Iris pigment epithelial cell (primary cell): Measurements from ENCODE around the gene SLA2.
"Not testable (repeated sequence)": the region's sequence is repeated elsewhere in the genome, so short reads cannot be mapped to it uniquely, and the experiment has no call there.

Source experiments
- DNase-seq: peaks from one replicate; pipeline ENCODE4 v3.0.0-alpha.2; 2011; ENCODE audit warnings: low read depth

Gene SLA2, protein sequence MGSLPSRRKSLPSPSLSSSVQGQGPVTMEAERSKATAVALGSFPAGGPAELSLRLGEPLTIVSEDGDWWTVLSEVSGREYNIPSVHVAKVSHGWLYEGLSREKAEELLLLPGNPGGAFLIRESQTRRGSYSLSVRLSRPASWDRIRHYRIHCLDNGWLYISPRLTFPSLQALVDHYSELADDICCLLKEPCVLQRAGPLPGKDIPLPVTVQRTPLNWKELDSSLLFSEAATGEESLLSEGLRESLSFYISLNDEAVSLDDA

DNA sequence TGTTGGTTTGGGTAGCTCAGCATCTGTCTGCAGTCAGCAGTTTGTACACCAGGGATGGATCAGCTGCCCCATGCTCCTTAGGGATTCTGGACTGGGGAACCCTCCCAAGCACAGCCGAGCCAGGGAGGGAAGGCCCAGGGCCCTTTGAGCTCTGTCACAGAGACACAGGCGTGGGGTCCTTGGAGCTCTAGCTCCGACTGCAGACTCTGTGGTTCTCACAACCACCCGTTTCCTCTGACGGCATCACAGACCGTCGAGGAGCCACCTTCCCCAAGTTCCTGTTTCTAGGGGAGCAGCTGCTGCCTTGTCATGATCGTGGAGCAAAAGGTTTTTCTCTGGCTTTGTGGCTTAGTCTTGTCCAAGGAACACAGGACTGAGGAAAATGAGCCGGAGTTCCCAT is at the start of gene SLA2:
TSS of gene SLA2 (minus strand) at position 199 of the 400 bp plus-strand sequence. CDS start 4,861 bp downstream, outside the sequence.
- no peak for DNase-seq

DNA sequence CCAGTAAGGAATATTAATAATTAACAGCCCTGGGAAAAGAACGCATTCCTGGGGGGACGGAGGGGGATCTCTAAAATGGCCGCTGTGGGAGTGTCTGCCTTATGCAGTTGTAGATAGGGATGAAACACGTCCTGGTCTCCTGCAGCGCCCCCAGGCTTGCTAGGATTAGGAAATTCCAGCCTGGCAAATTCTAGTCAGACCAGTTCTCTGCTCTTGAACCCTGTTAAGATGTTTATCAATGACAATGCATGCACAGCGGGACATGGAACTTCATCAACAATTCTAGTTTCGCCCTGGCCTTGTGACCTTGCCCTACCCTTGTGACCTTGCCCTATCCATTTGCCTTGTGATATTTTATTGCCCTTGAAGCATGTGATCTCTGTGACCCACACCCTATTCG is 49.5 kb upstream of the SLA2 start:
- DNase-seq = not testable (repeated sequence)

DNA sequence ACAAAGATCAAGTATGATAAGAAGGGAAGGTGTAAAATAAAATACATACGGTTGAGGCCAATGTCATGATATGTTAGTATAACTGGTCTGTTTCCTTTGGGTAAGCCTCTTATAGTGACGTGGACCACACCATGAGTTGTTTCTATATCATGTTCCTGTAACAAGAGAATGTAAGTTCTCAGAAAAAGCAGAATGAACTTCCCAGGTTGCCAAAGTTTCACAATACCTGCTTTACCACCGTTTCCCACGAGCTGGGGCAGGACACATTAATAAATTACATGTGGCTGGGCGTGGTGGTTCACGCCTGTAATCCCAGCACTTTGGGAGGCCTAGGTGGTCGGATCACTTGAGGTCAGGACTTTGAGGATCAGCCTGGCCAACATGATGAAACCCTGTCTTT is 42.6 kb upstream of the SLA2 start:
- peak; percentile 4 for DNase-seq

DNA sequence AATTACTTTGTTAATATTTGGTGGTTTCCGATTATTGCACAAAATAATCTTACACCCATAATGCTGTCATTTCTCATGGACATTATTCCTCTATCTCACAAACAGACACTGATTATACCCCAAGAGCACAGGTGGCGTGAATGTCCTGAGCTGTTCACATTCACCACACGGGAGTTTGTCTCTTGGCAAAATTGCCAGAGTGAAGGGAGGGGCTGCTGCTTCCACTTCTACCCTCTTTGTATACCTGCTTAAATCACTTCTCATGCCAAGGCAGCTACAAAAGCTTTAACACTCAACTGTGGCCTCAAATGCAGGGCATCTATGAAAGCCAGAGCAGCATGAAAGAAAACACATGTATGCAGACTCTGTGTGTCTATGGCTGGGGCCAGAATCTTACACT is 41.9 kb upstream of the SLA2 start:
- DNase-seq = no peak

DNA sequence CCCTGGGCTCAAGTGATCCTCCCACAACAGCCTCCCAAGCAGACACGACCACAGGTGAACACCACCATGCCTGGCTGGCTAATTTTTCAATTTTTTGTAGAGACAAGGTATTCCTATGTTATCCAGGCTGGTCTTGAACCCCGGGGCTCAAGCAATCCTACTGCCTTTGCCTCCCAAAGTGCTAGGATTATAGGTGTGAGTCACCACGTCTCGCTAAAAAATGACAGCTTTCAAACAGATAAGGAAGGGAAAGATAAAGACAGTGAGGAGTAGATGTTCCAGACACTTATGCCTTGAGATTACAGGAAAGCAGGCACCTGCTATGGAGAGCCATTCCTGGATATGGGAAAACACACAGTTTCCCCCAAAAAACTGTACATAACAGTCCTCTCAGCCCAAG is 40.9 kb upstream of the SLA2 start:
- DNase-seq = no peak

DNA sequence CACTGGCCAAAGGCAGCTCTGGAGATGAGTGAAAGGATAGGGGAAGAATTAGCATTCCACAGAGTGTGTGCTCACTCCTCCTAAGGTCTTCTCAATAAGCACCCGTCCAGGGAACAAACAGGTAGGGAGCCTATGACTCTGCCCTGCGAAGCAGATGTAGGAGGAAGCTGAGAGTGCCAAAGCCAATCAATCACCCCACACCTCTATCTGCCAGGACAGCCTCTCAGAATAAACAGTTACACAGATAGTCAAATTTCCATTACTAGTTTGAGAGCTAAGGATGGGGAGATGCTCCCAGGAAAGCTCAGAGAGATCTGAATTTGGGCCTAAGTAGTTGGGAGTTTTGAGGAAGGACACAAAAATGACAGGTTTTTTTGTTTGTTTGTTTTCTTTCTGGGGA is 40.5 kb upstream of the SLA2 start:
- DNase-seq = no peak

DNA sequence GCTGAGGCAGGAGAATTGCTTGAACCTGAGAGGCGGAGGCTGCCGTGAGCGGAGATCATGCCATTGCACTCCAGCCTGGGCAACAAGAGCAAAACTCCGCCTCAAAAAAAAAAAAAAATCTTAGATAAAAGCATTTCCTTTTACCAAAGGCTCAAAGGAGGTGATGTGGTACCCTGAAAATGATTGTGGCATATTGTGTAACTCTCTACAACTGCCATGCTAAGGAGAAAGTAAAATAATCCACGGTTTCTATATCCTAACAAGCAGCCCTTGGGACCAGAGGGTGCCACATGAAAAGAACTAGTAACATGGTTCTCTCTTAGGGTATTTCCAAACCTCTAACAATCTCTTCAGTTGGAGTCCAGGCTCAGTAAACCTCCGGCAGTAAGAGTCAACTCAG is 38.8 kb upstream of the SLA2 start:
- DNase-seq = no peak

DNA sequence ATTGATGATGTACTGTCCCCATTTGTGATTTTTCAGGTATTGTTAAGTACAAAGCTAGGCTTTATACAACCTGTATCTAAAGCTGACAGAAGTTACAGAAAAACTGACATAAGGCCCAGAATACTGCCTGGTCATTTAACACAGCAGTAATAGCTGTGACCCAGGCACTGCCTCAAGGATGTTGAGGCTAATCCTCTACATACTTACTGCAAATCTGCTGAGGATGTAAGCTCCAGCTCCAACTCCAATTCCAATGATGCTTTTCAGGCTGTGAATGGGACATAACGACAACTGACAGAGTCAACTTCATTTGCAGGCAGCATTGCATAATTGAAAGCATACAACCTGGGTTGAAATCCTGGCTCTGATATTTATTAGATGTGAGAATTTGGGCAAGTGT is 36.3 kb upstream of the SLA2 start:
- no peak for DNase-seq

DNA sequence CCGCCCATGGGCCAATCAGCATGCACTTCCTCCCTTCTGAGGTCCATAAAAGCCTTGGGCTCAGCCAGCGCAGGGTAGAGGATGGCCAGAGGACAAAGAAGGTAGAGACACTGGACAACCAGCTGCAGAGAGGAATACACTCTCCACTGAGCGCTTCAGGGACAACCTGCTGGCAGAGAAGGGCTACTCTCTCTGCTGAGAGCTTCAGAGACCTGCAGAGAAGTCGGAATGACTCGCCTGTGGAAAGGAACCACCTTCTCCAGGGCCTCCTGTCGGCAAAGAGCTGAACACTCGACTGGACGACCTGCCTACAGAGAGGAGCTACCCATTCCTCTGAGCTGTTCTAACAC is 31.4 kb upstream of the SLA2 start:
- DNase-seq = no peak

DNA sequence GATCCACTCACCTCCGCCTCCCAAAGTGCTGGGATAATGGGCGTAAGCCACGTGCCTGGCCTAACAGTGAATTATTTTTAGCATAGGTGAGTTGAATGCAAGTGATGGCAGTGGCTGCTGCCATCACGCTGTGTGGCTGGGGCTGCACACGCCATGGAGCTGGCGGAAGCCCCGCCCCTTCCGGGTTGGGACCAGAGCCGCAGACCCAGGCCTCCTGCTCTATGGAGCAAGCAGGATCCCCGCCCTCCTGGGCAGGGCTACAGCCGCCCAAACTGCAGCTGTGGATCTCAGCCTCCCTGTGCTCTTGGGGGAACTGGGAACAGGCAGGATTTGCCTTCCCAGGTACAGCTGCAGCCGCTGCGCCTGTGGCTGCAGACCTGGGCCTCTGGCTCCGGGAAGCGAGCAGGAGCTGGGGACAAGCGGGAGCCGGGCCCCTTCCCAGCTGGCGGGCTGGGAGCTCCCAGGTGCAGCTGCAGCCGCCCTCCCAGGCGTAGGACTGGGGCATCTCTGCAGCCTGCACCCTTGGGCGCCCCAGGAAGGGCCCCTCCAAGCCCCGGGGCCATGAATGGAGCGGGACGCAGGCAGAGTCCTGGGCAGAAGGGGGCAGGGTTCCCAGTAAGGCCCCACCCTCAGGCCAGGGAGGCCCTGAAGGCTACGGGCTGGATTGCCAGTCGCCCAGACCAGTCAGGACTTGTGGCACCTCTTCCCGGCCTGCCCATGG is 30.9 kb upstream of the SLA2 start:
- no peak for DNase-seq

DNA sequence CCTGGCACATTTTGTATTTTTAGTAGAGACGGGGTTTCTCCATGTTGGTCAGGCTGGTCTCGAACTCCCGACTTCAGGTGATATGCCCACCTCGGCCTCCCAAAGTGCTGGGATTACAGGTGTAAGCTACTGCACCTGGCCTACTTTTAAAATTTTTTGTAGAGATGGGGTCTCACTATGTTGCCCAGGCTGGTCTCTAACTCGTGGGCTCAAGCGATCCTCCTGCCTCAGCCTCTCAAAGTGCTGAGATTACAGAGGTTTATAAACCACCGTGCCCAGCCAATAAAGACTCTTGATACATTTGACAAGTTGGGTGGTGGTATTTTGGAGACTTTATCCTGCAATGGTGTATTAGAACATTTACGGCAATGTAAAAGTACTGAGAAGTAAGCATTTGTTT is 29.5 kb upstream of the SLA2 start:
- not testable (repeated sequence) for DNase-seq

DNA sequence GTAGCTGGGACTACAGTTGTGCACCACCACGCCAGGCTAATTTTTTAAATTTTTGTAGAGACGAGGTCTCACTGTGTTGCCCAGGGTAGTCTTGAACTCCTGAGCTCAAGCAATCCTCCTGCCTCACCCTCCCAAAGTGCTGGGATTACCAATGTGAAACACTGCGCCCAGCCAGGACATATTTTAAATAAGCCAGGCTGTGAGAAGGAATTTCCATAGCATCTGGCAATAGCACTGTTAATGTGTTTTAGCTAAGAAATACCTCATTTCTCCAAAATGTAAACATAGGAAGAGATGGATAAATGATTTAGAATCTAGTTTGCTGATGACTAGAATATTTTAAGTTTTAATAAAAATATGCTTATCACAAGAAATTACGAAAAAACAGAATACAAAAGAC is 27.0 kb upstream of the SLA2 start:
- peak; percentile 44 for DNase-seq

DNA sequence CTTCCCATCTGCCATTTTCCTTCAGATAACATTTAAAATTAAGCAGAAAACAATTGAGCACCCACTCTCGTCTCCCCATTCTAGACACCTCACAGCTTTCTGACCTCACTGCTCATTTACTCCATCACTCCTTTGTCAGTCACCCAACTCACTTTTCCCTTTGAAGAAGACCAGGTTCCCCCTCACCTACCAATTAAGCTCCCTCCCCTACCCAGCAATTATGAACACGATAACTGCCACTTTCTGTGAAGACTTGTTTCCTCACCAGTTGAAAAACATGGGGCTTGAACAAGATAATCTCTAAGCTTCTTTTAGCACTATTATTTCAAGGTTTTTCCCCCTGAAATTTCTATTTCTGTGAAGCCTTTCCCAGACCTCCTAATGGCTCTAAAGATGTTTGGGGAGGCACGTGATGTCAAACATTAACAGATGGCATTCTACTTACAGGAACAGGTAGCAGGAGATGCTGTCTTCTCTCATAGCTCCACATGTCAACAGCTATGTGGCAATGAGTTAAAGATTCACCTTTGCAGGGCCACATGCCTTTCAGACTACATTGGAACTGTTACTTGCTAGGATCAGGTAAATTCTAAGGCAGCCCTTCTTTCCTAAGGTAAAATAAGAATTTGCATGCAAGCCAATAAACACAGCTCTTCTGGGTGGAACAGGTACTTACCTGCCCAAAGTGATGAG is 24.8 kb upstream of the SLA2 start:
- DNase-seq = no peak

DNA sequence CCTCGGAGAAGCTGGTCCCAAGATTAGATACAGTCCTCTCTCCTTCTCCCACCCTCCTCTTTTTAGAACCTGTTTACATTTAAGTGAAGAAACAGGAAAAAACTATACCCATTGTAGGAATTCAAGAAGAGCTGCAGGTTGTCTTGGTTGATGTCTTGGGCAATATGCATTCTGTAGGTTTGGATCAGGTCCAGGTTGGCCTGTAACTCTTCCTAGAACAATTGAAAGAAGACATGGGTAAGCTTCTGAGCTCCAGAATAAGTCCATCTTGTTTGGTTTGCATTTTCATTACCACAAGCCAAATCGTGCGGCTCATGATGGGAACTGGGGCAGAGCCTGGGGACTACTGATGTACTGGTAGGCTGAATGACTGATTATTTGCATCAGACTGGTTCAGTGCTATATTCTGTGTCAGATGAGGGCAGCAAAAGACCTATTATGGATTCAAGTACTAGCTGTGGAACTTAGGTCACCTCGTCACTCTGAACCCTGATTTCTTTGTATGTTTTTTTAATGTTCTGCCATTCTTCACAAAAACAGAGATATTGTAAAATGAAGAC is 20.3 kb upstream of the SLA2 start:
- DNase-seq = peak; percentile 32

DNA sequence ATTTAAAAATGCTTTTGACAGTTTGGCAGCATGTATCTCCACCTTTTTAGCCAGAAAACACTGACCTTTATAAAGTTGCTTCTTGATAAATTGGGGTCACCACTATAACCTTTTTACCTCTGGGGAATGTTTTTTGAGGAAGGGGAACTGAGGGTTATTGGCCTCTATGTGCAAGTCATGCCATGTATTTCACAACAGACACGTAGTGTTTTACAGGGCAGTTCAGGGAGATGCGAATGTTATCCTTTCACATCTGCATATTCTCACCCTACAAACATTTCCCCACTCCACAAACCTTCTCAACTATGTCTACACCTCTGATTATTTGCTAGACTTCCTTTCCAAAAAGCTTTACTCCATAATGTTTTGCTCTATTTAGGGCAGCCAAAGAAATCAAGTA is 17.0 kb upstream of the SLA2 start:
- DNase-seq = peak; percentile 28

DNA sequence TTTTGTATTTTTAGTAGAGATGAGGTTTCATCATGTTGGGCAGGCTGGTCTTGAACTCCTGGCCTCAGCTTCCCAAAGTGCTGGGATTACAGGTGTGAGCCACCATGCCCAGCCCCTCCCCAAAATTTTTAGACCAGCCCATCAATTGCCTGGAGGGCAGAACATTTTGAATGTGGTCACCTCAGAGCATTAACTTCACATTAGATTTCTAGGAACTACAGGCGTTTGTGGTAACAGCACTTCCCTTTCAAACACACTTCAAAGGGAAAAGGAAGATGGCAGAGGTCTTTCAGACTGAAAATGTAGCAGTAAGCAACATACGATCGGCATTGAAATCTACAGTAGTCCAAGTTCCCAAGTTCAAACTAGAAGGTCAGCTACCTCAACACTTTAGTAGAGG is 12.3 kb upstream of the SLA2 start:
- no peak for DNase-seq

DNA sequence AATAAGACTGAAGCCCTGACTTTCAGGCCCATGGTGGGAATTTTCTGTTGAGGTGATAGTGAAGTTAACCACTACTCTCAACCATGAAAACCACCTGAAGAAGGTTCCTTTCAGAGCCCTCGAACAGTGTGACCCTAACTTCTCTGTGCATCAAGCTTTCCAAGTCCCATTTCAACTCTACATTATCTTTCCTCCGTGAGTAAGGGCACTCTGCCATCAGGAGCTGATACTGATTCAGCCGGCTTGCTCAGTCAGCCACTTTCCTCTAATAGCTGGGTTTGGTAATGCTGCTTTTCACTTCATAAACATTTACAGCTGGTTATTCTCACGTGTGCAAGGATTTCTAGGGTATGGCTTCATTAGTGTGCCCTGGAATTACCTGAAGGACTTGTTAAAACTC is 10.7 kb upstream of the SLA2 start:
- no peak for DNase-seq

DNA sequence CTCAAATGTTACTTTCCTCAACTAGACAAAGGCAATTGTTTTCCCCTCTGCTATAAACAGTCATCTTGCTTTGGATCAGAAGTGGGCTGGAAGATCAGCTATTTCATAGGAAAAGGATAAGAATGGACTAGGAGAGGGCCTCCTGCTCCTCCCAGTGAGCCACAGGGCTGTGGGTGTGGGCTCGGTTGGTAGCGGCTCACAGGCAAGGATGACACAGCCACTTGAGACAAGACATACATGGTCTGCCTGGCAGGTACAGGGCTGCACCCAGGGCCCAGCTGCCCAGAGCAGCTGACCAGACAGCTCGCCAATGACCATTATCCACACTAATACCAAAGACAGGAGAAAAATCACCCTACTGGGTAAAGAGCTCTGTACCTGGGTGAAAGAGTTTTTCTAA is 9.0 kb upstream of the SLA2 start:
- DNase-seq = no peak

DNA sequence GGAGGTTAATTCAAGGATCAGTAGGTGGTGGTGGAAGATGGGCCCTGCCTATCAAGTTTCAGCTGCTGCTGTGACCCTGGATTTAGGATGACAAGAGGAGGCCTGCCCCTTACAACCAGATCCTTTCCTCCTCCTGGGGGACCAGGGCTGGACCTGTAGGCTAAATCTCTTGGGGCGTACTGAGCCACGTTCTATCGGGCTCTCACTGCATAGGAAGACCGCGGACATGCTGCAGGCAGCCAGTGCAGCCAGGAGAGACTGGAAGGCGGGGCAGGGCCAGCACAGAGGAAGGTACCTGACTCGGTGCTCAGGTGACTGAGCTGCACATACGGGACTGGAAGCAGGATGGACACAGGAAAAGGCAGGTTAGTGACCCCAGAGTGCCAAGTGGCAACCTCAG is 8.5 kb upstream of the SLA2 start:
- DNase-seq = no peak

DNA sequence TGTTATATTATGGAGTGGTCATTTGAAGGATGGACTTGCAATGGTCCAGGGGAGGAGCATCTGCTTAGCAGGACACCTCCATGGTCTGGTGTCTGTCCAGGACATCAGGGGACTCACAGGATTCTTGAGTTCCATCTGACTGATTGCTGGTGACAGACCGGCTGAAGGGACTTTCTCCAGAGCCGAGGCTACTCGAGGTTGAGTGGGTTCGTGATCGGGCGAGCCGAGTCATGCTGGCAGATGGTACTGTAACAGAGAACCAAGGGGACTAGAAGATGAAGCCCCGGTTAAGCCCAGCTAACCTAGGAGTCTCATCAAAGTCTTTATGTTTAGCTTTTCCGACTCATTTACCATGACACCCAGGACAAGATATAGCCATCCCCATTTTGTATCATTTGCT is 7.5 kb upstream of the SLA2 start:
- DNase-seq = no peak

DNA sequence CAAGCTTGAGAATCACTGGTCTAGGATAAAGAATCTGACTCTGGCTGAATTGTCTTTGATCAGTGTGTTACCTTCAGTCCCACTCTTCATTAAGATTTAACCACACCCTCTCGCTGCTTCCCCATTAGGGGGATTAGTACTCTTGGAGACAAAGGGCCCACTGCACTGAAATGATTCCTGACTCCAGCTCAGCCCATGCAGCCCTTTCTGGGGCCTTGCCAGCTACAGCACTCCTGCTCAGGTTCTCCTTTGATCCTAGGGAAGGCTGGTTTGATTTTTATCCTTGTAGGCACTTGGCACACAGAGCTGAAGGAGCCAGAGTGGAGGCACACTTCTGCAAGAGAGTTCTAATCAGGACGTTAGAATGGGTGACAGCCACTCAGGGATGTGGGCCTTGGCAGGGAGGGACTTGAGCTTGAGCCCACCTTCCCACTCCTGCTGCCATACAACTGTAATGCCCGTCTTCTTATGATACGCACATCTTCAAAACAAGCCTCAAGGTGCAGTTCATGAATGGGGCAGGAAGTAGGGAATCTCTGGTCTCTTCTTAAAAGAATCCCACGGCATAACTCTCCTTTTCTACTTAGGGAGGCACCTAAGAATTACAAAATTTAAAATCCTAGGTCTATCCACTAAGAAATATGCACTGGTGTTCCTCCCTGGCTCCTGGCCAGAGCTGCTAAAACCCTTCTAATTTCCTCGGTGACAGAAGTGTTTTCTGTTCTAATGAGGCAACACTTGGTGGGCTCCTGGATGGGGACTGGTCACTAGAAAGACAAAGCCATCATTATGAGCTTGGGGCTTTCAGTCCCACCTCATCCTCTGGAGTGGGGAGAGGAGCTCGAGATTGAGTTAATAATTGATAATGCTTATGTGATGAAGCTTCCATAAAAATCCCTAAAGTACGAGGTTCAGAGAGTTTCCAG is 1.5 kb upstream of the SLA2 start:
- DNase-seq = no peak

DNA sequence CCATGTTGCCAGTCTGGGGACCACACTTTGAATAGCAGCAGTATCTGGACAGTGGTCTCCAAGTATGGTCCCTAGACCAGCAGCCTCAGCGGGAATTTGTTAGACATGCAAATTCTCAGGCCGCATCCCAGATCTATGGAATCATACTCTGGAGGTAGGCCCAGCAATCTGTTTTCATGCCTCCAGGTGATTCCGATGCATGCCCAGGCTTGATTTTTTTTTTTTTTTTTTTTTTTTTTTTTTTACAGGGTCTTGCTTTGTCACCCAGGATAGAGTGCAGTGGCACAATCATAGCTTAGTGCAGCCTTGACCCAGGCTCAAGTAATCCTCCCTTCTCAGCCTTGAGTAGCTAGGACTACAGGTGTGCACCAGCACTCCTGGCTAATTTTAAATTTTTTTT is 682 bp upstream of the SLA2 start:
- no peak for DNase-seq
